DMS53 (cell line): ENCODE data around the gene CAMTA1.

Experiments used
- DNase-seq: peaks from one replicate; lab custom pipeline; 2025; lab: John Stamatoyannopoulos, UW

Gene CAMTA1

GRCh38 chr1:7256526-7256925 is 471.3 kb downstream of the CAMTA1 start:
- no peak for DNase-seq

- DNase-seq, result no peak
These were observed 472.0 kb downstream of the CAMTA1 start for GRCh38 chr1:7257225-7257624.

GRCh38 chr1:7258589-7259135 is 473.4 kb downstream of the CAMTA1 start:
- no peak for DNase-seq

- no peak for DNase-seq
These were observed 474.7 kb downstream of the CAMTA1 start for GRCh38 chr1:7259955-7260354.

- DNase-seq, result no peak
These were observed 476.2 kb downstream of the CAMTA1 start for GRCh38 chr1:7261490-7261889.

GRCh38 chr1:7262611-7263010 is 477.4 kb downstream of the CAMTA1 start:
- DNase-seq, result peak; percentile 98

- DNase-seq, result peak; percentile 69
These were observed 478.0 kb downstream of the CAMTA1 start for GRCh38 chr1:7263021-7263960.

- peak; percentile 50 for DNase-seq
These were observed 478.8 kb downstream of the CAMTA1 start for GRCh38 chr1:7264101-7264500.

- DNase-seq, result peak; percentile 98
These were observed 480.6 kb downstream of the CAMTA1 start for GRCh38 chr1:7265771-7266371.

- peak; percentile 76 for DNase-seq
These were observed 481.3 kb downstream of the CAMTA1 start for GRCh38 chr1:7266561-7266960.

- peak; percentile 78 for DNase-seq
These were observed 482.2 kb downstream of the CAMTA1 start for GRCh38 chr1:7267493-7267892.

- DNase-seq, result no peak
These were observed 483.7 kb downstream of the CAMTA1 start for GRCh38 chr1:7268983-7269382.

- no peak for DNase-seq
These were observed 484.3 kb downstream of the CAMTA1 start for GRCh38 chr1:7269525-7269924.

GRCh38 chr1:7274256-7274655 is 489.0 kb downstream of the CAMTA1 start:
- DNase-seq, result no peak

GRCh38 chr1:7278045-7278444 is 492.8 kb downstream of the CAMTA1 start:
- peak; percentile 97 for DNase-seq

GRCh38 chr1:7278827-7279765 is 493.8 kb downstream of the CAMTA1 start:
- peak; percentile 60 for DNase-seq

GRCh38 chr1:7279769-7280168 is 494.5 kb downstream of the CAMTA1 start:
- peak; percentile 39 for DNase-seq

GRCh38 chr1:7280347-7280960 is 495.2 kb downstream of the CAMTA1 start:
- no peak for DNase-seq

GRCh38 chr1:7281821-7282220 is 496.6 kb downstream of the CAMTA1 start:
- DNase-seq, result no peak

GRCh38 chr1:7284839-7285435 is 499.7 kb downstream of the CAMTA1 start:
- DNase-seq, result no peak

GRCh38 chr1:7285856-7286454 is 500.7 kb downstream of the CAMTA1 start:
- DNase-seq, result no peak
